DND-41 (cell line): Measurements from ENCODE around the gene RPS27L.

Source experiments
- EZH2 ChIP-seq: IDR thresholded peaks from 3 replicates; pipeline ENCODE4 v1.6.1; 2012; ENCODE audit warnings: borderline replicate concordance, low read depth, mild to moderate bottlenecking, moderate library complexity, low read length, inconsistent platforms; ENCODE audit not compliant: severe bottlenecking
- TF ChIP-seq, protein P1 (sequence below): IDR thresholded peaks from 2 replicates; pipeline ENCODE4 v1.5.1; 2012; ENCODE audit warnings: borderline replicate concordance, low read length, moderate library complexity, mild to moderate bottlenecking; ENCODE audit not compliant: poor library complexity, severe bottlenecking; ENCODE audit errors: extremely low read depth

DNA sequence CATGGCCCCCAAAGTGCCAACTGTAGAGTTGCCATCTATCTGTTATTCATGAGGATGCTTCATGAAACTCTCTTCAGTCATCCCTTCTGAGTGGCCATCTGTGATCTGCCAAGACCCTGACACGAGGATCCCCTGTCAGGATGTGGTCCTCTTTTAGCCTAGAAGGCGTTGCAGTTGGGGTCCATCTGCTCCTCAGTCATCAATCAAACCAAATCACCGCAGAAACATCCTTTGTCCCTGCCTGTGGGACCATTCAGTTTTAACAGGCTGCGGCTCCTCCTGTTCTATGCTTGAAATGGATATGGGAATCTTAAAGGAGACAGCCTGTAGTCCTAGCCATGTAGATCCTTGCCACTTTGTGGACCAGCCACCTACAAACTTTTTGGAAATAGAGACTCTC, 5.9 kb upstream of the RPS27L start:
- TF ChIP-seq, protein P1, sequence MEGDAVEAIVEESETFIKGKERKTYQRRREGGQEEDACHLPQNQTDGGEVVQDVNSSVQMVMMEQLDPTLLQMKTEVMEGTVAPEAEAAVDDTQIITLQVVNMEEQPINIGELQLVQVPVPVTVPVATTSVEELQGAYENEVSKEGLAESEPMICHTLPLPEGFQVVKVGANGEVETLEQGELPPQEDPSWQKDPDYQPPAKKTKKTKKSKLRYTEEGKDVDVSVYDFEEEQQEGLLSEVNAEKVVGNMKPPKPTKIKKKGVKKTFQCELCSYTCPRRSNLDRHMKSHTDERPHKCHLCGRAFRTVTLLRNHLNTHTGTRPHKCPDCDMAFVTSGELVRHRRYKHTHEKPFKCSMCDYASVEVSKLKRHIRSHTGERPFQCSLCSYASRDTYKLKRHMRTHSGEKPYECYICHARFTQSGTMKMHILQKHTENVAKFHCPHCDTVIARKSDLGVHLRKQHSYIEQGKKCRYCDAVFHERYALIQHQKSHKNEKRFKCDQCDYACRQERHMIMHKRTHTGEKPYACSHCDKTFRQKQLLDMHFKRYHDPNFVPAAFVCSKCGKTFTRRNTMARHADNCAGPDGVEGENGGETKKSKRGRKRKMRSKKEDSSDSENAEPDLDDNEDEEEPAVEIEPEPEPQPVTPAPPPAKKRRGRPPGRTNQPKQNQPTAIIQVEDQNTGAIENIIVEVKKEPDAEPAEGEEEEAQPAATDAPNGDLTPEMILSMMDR: no peak
- no peak for TF ChIP-seq EZH2
